Measurements from ENCODE around the gene NR1H4.

DNA sequence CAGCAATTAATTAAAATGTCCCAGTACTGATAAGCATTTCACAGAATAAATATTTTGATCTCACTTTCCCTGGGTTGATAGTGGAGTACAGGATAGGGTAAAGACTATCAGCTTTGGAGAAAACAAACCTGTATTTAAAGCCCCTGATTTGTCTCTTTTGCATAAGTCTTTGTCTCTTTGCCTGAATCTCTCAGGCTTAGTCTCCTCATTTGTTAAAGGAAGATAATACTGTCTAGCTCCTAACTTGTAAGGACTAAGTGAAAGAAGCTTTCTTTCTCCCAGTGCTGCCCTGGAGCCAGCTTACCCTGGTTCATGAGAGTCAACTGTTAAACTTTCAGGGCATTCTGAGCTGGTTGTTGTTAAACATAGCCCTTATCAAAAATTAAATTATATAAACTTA, 5.5 kb upstream of the NR1H4 start:
- TF ChIP-seq FOXA1 (IDR thresholded peaks at IDR 0.05) (no peak), YY1 (IDR thresholded peaks at IDR 0.05) (no peak), RAD21 (IDR thresholded peaks at IDR 0.05) (no peak), RXRA (IDR thresholded peaks at IDR 0.05) (no peak), TAF1 (conservative IDR thresholded peaks at IDR 0.05) (no peak), SP1 (IDR thresholded peaks at IDR 0.05) (no peak), GABPA (IDR thresholded peaks at IDR 0.05 in 1 of 2, conservative IDR thresholded peaks at IDR 0.05 in 1 of 2) (no peak), FOXA2 (IDR thresholded peaks at IDR 0.05) (no peak), EGR1 (IDR thresholded peaks at IDR 0.05; ENCODE audit: low read depth in 2 of 2) (no peak)
- TF ChIP-seq, protein P1, sequence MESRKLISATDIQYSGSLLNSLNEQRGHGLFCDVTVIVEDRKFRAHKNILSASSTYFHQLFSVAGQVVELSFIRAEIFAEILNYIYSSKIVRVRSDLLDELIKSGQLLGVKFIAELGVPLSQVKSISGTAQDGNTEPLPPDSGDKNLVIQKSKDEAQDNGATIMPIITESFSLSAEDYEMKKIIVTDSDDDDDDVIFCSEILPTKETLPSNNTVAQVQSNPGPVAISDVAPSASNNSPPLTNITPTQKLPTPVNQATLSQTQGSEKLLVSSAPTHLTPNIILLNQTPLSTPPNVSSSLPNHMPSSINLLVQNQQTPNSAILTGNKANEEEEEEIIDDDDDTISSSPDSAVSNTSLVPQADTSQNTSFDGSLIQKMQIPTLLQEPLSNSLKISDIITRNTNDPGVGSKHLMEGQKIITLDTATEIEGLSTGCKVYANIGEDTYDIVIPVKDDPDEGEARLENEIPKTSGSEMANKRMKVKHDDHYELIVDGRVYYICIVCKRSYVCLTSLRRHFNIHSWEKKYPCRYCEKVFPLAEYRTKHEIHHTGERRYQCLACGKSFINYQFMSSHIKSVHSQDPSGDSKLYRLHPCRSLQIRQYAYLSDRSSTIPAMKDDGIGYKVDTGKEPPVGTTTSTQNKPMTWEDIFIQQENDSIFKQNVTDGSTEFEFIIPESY (IDR thresholded peaks at IDR 0.05) = no peak
- TF ChIP-seq, protein P2, sequence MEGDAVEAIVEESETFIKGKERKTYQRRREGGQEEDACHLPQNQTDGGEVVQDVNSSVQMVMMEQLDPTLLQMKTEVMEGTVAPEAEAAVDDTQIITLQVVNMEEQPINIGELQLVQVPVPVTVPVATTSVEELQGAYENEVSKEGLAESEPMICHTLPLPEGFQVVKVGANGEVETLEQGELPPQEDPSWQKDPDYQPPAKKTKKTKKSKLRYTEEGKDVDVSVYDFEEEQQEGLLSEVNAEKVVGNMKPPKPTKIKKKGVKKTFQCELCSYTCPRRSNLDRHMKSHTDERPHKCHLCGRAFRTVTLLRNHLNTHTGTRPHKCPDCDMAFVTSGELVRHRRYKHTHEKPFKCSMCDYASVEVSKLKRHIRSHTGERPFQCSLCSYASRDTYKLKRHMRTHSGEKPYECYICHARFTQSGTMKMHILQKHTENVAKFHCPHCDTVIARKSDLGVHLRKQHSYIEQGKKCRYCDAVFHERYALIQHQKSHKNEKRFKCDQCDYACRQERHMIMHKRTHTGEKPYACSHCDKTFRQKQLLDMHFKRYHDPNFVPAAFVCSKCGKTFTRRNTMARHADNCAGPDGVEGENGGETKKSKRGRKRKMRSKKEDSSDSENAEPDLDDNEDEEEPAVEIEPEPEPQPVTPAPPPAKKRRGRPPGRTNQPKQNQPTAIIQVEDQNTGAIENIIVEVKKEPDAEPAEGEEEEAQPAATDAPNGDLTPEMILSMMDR (IDR thresholded peaks at IDR 0.05; ENCODE audit: low read depth, low read length, missing input control) = no peak
- TF ChIP-seq, protein P3, sequence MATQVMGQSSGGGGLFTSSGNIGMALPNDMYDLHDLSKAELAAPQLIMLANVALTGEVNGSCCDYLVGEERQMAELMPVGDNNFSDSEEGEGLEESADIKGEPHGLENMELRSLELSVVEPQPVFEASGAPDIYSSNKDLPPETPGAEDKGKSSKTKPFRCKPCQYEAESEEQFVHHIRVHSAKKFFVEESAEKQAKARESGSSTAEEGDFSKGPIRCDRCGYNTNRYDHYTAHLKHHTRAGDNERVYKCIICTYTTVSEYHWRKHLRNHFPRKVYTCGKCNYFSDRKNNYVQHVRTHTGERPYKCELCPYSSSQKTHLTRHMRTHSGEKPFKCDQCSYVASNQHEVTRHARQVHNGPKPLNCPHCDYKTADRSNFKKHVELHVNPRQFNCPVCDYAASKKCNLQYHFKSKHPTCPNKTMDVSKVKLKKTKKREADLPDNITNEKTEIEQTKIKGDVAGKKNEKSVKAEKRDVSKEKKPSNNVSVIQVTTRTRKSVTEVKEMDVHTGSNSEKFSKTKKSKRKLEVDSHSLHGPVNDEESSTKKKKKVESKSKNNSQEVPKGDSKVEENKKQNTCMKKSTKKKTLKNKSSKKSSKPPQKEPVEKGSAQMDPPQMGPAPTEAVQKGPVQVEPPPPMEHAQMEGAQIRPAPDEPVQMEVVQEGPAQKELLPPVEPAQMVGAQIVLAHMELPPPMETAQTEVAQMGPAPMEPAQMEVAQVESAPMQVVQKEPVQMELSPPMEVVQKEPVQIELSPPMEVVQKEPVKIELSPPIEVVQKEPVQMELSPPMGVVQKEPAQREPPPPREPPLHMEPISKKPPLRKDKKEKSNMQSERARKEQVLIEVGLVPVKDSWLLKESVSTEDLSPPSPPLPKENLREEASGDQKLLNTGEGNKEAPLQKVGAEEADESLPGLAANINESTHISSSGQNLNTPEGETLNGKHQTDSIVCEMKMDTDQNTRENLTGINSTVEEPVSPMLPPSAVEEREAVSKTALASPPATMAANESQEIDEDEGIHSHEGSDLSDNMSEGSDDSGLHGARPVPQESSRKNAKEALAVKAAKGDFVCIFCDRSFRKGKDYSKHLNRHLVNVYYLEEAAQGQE (IDR thresholded peaks at IDR 0.05) = no peak
- TF ChIP-seq, protein P4, sequence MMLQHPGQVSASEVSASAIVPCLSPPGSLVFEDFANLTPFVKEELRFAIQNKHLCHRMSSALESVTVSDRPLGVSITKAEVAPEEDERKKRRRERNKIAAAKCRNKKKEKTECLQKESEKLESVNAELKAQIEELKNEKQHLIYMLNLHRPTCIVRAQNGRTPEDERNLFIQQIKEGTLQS (IDR thresholded peaks at IDR 0.05) = no peak
- TF ChIP-seq, protein P5, sequence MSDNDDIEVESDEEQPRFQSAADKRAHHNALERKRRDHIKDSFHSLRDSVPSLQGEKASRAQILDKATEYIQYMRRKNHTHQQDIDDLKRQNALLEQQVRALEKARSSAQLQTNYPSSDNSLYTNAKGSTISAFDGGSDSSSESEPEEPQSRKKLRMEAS (IDR thresholded peaks at IDR 0.05) = no peak
